NCI-H446 treated with DMSO at 0.1 percent for 48 hours (cell line): ENCODE results near the gene MTUS2.

ENCODE experiments used
- DNase-seq: peaks from one replicate; lab custom pipeline; 2025; lab: John Stamatoyannopoulos, UW

MTUS2 gene

DNA sequence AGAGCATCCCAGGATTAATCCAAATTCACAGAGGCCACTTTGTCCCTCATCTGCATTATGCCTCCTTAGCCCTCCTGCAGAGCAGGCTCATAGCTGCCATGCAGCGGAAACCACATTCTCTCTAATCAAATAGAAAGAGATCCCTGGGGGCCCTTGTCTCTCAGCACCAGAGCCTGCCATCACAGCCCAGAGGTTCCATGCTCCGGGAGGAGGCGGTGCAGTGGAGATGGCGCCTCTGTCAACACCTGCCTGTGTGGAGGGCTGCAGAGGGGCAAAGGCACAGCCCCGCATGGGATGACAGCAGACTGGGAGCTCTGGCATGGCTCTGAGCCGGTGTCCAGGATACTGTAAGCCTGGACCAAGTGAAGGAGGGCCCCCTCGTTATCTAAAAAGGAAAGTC, 664.1 kb downstream of the MTUS2 start:
- DNase-seq, result no peak

GRCh38 chr13:29484796-29485195, 664.7 kb downstream of the MTUS2 start:
- no peak for DNase-seq

GRCh38 chr13:29486551-29486950, 666.4 kb downstream of the MTUS2 start:
- no peak for DNase-seq

DNA sequence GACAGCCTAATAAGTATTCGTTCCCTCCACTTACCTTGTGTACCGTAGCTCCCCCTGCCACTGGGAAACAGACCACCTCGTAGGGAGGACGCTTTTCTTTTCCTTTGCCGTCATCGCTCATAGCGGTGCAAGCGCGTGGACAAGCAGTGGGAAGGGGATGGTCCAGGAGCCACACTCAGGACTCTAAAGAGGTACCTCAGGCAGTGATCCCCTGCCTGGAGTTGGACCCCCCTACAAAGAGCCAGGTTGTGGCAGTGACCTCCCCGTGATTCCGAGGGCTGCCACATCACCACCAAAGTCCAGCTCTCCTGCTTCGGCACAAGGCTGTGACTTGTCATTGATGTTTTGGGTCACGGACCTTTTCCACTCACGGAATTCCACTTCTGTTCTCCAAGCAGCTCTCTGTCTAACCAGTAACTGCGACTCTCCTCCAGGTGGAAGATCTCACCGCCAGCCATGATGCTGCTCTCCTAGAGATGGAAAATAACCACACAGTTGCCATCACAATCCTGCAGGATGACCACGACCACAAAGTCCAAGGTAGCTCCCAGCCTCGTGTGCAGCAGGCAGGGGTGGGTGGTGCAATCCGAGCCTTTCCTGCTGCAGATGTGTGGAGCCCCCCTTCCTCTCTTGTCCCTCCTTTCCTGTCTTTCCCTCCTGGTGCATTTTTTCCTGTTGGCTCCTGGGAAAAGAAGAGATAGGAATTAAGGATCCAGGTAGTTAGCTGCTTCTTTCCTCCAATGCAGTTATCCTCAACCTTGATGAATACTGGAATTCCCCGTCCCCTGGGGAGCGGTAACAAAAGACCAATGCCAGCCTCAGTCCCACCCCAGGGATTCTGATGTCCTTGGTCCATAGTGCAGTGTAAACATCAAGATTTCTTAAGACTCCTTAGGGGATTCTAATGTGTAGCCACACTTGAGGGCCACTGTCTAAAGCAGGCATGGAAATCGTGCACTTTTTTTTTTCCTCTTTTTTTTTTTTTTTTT, 667.6 kb downstream of the MTUS2 start:
- DNase-seq, result no peak

DNA sequence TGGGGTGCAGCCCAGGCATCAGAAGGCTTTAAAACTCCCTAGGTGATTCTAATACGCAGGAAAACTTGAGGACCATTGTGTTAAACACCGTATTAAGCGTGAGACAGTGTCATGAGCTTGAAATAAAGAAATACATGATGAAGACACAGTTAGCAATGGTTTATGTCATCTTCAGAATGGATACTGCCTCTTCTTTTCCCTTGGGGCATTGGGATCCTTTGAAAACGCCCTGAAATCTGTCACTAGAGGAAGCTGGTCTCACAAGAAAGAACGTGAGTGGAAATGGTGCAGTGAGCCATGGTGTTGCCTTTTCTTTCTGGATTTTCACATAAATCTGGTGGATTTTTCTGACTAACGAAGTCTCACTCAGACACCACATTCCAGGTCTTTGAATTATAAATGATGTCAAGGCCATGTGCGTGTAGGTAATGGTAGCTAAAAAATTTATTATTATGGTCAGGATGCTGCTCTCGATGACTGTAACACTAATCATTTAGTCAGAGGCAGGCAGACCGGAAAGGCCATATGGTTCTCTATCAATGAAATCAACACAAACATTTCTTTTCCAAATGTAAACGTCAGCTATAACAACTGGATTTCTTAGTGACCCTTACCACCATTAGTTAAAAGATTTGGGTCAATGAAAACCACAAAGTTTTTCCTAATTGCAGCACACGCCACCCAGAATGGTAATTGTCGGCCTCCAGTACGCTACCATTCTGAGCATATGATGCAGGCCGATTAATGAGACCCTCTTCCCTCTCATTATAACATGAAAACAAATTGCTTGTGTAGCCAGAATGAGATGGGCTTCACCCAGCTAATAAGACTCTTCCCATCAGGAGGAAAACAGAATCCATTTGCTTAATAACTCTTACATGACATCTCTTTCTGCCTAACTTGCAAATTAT, 669.8 kb downstream of the MTUS2 start:
- DNase-seq, result no peak

GRCh38 chr13:29490561-29490885, 670.4 kb downstream of the MTUS2 start:
- no peak for DNase-seq

DNA sequence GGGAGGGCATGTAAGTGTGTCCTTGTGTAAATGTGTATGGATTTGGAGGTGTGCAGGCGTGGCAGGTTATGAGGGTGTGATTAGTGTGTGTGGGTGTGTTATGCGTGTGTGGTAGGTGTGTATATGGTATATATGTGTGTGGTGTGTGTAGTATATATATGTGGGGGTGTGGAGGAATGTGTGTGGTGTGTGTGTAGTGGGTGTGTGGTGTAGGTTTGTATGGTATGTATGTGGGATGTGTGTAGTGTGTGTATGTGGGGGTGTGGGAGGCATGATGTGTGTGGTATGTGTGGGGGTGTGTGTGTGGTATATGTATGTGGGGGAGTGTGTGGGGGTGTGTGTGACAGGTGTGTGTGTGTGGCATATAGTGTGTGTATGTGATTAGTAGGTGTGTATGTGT, 671.1 kb downstream of the MTUS2 start:
- no peak for DNase-seq

DNA sequence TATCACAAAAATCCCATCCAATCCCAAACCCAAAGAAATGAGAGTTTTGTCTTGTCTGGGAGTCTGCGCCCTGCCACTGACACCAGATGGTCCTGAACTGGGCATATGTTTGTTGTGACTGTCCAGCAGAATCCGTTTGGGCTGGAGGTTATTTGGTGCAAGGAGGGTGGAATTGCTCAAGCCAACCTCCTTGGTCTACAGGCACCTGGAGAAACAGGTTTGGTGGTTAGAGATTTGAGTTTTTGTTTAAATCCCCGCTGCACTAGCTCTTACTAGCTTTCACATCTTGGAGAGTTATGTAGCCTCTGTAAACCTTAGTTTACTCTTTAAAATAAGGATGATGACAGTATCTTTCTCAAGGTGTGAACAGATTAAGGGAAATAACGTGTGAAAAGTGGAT, 673.7 kb downstream of the MTUS2 start:
- DNase-seq, result no peak

GRCh38 chr13:29494520-29494919, 674.4 kb downstream of the MTUS2 start:
- no peak for DNase-seq

DNA sequence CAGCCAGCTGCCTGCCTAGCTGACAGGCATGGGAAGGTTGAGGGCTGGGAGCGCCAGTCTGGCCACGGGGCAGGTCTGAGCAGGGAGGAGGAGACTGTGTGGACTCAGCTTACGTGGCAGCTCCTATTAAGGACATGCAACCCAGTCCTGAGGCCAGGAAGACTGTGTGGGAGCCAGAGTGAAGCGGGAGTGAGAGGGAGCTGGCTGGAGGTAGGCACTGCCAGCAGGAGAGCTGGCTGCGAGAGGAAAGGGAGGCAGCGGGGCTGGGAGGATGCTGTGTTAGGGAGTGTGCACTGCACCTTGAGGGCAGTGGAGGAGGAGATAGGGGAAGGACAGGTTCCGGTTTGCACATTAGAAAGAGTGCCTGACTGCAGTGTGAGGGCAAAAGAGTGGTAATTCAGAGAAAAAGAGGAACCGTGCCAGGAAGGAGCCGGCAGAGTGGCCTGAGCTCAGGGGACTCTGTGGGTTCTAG, 676.1 kb downstream of the MTUS2 start:
- DNase-seq, result no peak

- DNase-seq, result no peak
These were observed 677.1 kb downstream of the MTUS2 start for GRCh38 chr13:29497137-29497654.

DNA sequence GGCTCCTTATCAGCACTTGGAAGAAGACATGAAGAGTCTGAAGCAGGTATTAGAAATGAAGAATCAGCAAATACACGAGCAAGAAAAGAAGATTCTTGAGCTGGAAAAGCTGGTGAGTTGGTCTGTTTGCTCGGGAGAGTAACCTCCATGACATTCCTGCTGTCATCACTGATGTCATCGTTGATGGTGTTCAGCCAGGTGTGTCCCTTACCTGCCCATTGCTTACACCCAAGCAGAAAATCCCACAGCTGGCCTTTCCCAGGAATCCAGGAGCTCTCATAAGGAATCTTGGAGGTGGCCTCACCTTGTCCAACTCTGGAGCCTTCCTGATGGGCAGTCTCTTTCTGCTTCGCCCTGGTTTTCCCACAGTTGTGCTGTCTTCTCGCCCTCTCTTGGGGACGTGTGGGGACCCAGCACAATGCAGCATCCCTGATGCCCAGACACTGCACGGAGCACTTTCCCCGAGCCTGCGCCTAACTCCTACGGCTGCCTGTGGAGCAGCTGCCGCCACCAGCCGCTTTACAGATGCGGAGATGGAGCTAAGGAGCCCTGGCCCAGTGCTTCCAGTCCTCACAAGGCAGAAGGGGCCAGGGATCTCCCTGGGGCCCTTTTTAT, 678.4 kb downstream of the MTUS2 start:
- no peak for DNase-seq

- DNase-seq, result no peak
These were observed 679.5 kb downstream of the MTUS2 start for GRCh38 chr13:29499506-29500165.

- DNase-seq, result no peak
These were observed 680.2 kb downstream of the MTUS2 start for GRCh38 chr13:29500386-29500785.

GRCh38 chr13:29501674-29502073, 681.5 kb downstream of the MTUS2 start:
- DNase-seq, result no peak

DNA sequence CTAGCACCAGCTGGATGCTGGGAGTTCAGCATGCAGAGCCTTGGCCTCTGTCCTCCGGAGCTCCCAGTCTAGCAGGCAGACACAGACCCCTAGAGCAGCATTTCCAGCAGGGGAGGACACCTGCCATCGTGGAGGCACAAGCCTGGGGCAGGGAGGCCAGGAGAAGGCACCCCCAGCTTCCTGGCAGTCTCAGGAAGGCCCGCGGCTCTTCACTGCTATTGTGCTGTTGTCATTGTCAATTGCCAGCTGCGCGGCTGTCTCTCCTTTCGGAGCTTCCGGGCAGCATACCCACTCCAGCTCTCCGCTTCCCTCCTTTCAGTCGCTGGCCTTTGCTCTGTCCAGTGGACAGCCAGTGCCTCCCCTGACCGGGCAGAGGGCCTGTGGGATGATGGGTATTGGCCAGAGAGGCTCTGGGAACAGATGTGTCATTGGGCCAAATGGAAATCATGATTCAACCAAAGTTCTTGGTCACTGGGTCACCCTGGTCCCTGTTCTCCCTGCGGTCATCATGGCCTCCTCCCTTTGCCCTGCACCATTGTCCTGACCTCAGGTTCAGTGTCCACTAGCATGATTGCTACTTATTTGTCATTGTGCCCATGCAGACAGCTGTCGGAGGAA, 682.4 kb downstream of the MTUS2 start:
- no peak for DNase-seq

DNA sequence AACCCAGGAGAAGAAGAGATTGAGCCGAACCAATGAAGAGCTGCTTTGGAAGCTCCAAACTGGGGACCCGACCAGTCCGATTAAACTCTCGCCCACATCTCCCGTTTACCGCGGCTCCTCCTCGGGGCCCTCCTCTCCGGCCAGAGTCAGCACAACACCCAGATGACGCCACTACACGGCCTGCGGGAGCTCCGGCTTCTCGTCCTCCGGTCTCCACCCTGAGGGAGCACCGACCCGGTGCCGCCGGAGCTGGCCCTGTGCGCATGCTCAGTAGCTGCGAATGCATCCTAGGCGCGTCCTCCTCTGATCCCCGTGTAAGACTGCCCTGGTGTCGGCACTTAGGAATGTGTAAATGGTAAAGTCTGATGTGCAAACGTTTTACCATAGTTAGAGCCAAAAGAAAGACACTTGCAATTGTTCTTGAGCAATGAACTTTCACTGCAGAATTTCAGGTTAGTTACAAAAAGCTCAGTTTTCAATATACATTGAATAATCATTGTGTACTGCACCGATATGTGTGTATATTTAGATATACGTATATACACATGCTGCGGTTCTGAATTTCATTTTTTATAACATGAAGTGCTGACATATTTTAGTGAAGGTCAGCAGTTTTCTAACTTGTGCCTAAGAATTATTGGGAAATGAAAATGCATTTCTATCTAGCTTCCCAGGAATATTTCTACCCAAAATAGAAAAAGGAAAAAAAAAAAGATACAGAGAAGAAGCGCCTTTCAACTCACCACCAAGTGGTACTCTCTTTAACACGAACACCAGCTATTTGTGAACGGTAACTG, 683.1 kb downstream of the MTUS2 start:
- DNase-seq, result no peak

DNA sequence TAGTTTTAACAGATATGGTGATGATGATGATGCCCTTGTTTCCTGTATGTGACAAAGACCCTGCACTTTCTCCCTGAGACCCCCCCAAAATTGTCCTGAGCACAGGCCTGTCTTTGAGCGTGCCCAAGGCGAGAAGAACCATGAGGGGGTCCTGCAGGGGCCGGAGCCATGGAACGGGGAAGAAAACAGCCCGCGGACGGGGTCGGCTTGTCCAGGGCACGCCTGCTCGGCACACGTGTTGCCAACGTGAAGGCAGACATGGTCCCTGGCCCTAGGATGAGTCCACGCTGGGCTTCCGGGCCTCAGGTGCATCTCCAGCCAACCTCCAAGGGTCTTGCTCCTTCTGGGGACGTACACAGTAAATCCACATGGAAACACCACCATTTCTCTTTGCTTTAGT, 684.6 kb downstream of the MTUS2 start:
- no peak for DNase-seq

DNA sequence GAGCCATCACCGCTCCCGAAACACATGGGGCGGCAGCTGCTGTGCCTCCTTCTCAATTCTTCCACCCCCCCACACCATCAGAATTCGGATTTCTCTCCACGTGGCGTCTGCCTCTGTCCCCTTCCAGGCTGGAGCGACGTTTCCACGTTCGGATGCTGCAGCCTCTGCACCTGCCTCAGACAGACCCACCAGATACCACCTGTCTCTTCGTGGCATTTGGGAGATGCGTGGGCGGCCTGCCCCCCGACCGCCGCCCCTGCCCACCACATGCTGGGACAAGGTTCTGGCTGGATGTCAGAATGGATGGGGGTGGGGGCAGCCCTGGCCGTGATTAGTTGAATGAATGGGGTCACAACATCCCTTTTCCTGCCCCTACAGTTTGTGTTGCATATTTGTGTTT, 685.4 kb downstream of the MTUS2 start:
- no peak for DNase-seq

- DNase-seq, result no peak
These were observed 685.8 kb downstream of the MTUS2 start for GRCh38 chr13:29505950-29506349.
